GM19238 (cell line): Measurements from ENCODE around the gene AADACL4.

Experiments used
- DNase-seq: peaks from one replicate; pipeline ENCODE4 v3.0.0; 2011; ENCODE audit warnings: low spot score; ENCODE audit not compliant: insufficient read length

Gene AADACL4

GRCh38 chr1:12610941-12611340 is 32.9 kb upstream of the AADACL4 start:
- DNase-seq = no peak

- DNase-seq = no peak
Observed at GRCh38 chr1:12613180-12613579, 30.7 kb upstream of the AADACL4 start.

- no peak for DNase-seq
Observed at GRCh38 chr1:12614402-12615158, 29.3 kb upstream of the AADACL4 start.

GRCh38 chr1:12615159-12615864 is 28.6 kb upstream of the AADACL4 start:
- DNase-seq = no peak

GRCh38 chr1:12615865-12616708 is 27.8 kb upstream of the AADACL4 start:
- no peak for DNase-seq

GRCh38 chr1:12616709-12617373 is 27.0 kb upstream of the AADACL4 start:
- DNase-seq = no peak

- DNase-seq = no peak
Observed at GRCh38 chr1:12617511-12617900, 26.4 kb upstream of the AADACL4 start.

GRCh38 chr1:12617901-12618660 is 25.8 kb upstream of the AADACL4 start, which contains the start of gene DHRS3:
Gene DHRS3 (minus strand): TSS chr1:12618210. CDS start chr1:12617348, 862 bp downstream.
- no peak for DNase-seq

- no peak for DNase-seq
Observed at GRCh38 chr1:12618661-12618964, 25.3 kb upstream of the AADACL4 start.

- no peak for DNase-seq
Observed at GRCh38 chr1:12618965-12619791, 24.7 kb upstream of the AADACL4 start.

GRCh38 chr1:12619792-12620487 is 23.9 kb upstream of the AADACL4 start:
- no peak for DNase-seq

GRCh38 chr1:12620488-12620865 is 23.4 kb upstream of the AADACL4 start:
- no peak for DNase-seq

GRCh38 chr1:12620931-12621330 is 23.0 kb upstream of the AADACL4 start:
- no peak for DNase-seq

GRCh38 chr1:12621346-12622335 is 22.2 kb upstream of the AADACL4 start:
- DNase-seq = no peak

GRCh38 chr1:12622506-12622905 is 21.4 kb upstream of the AADACL4 start:
- no peak for DNase-seq

GRCh38 chr1:12625276-12625675 is 18.6 kb upstream of the AADACL4 start:
- DNase-seq = no peak

GRCh38 chr1:12626888-12627287 is 17.0 kb upstream of the AADACL4 start:
- DNase-seq = no peak

GRCh38 chr1:12627296-12627695 is 16.6 kb upstream of the AADACL4 start:
- DNase-seq = no peak
